Fibroblast of villous mesenchyme (primary cell): Measurements from ENCODE around the gene HNRNPUL1. TPM values are rescaled to one million over a fixed set of nuclear protein-coding genes. Genes with fewer than 3 reads are reported as not detected.

Experiments used
- DNase-seq: peaks from one replicate; pipeline ENCODE4 v3.0.0-alpha.2; 2010; ENCODE audit warnings: low read depth
- H3K4me3 ChIP-seq: 2 replicates; pipeline ENCODE4 v1.5.1; 2011; ENCODE audit warnings: low read depth, mild to moderate bottlenecking, low read length
- total RNA-seq: library from RNA; depleted of rRNA; stranded (reverse); fragments of >200 nt; gene quantifications from 2 replicates; pipeline ENCODE4 v1.2.3, GENCODE V29; 2012
- TF ChIP-seq, protein P1 (sequence below): IDR thresholded peaks from 2 replicates; pipeline ENCODE4 v1.5.1; 2012; ENCODE audit warnings: low read depth, mild to moderate bottlenecking, low read length; ENCODE audit not compliant: insufficient read depth

HNRNPUL1 gene
- total RNA-seq: 123 and 128 TPM in 2 replicates

DNA sequence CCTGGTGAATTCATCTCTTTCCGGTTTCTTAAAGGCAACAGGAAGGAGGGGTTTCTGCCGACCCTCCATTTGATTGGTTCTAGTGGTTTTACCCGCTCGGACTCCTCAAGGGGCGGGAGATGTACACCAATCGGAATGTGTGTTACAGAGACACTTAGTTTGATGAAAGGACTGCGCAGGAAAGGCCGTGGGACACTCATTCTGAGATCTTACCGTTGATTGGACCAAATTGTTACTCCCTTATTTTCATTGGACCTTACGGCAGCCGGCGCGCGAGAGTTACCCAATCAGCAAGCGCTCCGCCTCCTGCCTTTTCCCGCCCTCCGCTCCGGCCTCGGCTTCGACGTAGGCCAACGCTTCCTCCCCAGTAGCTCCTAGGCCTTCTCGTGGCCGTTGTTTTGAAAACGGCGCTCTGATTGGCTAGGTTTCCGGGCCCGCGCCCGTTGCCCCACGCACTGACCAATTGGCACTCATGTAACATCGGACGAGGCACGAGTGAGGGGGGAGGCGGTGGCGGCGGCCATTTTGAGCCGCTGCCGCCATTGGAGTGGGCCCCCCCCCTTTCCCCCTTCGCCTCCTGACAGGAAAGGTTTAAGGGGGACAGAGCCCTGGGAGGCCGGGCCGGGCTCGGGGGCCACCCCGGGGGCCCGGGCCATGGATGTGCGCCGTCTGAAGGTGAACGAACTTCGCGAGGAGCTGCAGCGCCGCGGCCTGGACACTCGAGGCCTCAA is at the start of gene HNRNPUL1:
Gene HNRNPUL1, plus strand, starts transcription at position 523 of the 731 bp plus-strand sequence. Its CDS starts 132 bp downstream, at position 655.
- peak; percentile 100 for DNase-seq
- TF ChIP-seq, protein P1, sequence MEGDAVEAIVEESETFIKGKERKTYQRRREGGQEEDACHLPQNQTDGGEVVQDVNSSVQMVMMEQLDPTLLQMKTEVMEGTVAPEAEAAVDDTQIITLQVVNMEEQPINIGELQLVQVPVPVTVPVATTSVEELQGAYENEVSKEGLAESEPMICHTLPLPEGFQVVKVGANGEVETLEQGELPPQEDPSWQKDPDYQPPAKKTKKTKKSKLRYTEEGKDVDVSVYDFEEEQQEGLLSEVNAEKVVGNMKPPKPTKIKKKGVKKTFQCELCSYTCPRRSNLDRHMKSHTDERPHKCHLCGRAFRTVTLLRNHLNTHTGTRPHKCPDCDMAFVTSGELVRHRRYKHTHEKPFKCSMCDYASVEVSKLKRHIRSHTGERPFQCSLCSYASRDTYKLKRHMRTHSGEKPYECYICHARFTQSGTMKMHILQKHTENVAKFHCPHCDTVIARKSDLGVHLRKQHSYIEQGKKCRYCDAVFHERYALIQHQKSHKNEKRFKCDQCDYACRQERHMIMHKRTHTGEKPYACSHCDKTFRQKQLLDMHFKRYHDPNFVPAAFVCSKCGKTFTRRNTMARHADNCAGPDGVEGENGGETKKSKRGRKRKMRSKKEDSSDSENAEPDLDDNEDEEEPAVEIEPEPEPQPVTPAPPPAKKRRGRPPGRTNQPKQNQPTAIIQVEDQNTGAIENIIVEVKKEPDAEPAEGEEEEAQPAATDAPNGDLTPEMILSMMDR: peak; percentile 25
- peak within 1 kb of the TSS; percentile 89 for H3K4me3 ChIP-seq

GRCh38 chr19:41217741-41218140 is 46.4 kb upstream of the HNRNPUL1 start:
- DNase-seq: no peak
- no peak overlapping the region for H3K4me3 ChIP-seq
- TF ChIP-seq, protein P1: no peak

DNA sequence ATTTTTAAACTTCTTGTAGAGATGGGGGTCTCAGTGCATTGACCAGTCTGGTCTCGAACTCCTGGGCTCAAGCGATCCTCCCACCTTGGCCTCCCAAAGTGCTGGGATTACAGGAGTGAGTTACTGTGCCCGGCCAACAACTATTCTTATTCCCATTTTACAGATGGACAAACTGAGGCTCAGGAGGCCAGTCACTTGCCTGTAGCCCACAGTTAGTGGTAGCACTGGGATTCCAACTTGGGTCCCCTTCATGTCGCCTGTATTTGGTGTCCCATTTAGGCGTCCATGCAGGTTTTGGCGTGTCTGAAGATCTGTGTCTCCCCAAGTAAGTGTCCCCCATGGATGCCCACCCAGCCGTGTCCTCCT is 45.9 kb upstream of the HNRNPUL1 start:
- TF ChIP-seq, protein P1: no peak
- H3K4me3 ChIP-seq: peak overlapping the region; percentile 94
- DNase-seq: no peak

- TF ChIP-seq, protein P1: no peak
- peak; percentile 88 for DNase-seq
- peak within 1 kb of the TSS; percentile 94 for H3K4me3 ChIP-seq
Measured at GRCh38 chr19:41218615-41219507, 45.3 kb upstream of the HNRNPUL1 start, which contains the start of gene AXL. Gene AXL, plus strand, starts transcription at chr19:41219223. Its CDS starts 170 bp downstream, at chr19:41219393.

GRCh38 chr19:41219924-41220567 is 44.1 kb upstream of the HNRNPUL1 start:
- peak; percentile 70 for DNase-seq
- TF ChIP-seq, protein P1: no peak
- peak overlapping the region; percentile 94 for H3K4me3 ChIP-seq

- TF ChIP-seq, protein P1: no peak
- DNase-seq: peak; percentile 33
- H3K4me3 ChIP-seq: peak overlapping the region; percentile 94
Measured at GRCh38 chr19:41220811-41221210, 43.4 kb upstream of the HNRNPUL1 start.
